ENCODE measurements around the gene VPS13D. TPM values are rescaled to one million over a fixed set of nuclear protein-coding genes. Genes with fewer than 3 reads are reported as not detected.

Gene VPS13D
- total RNA-seq, 1 experiment from 2014 or later: 36.5 TPM

DNA sequence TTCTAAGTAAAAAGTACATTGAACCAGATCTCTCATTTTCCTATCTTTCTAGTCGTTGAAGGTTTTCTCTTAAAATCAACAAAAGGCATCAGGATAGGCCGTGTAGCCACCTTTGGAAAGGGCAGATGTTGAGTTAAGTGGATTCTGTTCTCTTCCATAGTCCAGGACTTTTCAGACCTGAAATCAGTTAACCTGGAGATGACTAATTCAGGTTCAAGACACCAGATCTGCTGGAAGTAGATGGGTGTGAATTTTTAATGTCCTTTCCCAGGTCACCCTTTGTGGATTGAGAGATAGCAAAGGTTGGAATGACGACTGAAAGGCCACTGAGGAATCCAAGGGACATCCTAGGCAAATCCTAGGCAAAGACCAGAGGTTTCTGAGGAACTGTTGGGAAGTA, 215.4 kb downstream of the VPS13D start:
- H3K27ac Mint-ChIP-seq (ENCODE audit: low read depth, unreplicated experiment): no peak overlapping the region
- intact Hi-C loops (cut with micrococcal nuclease): no loop called here
- BruUV-seq (replicated peaks): no TSS peak
- TF ChIP-seq, protein P1, sequence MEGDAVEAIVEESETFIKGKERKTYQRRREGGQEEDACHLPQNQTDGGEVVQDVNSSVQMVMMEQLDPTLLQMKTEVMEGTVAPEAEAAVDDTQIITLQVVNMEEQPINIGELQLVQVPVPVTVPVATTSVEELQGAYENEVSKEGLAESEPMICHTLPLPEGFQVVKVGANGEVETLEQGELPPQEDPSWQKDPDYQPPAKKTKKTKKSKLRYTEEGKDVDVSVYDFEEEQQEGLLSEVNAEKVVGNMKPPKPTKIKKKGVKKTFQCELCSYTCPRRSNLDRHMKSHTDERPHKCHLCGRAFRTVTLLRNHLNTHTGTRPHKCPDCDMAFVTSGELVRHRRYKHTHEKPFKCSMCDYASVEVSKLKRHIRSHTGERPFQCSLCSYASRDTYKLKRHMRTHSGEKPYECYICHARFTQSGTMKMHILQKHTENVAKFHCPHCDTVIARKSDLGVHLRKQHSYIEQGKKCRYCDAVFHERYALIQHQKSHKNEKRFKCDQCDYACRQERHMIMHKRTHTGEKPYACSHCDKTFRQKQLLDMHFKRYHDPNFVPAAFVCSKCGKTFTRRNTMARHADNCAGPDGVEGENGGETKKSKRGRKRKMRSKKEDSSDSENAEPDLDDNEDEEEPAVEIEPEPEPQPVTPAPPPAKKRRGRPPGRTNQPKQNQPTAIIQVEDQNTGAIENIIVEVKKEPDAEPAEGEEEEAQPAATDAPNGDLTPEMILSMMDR (IDR thresholded peaks at IDR 0.05; ENCODE audit: unreplicated experiment): no peak
- DNase-seq (ENCODE audit: unreplicated experiment): no peak
- peaks cover 10% of the 10 kb centered on the region for H3K4me1 Mint-ChIP-seq (ENCODE audit: insufficient read depth, unreplicated experiment)
- POLR2A ChIA-PET: interaction anchor here (1.9 kb wide), 1 partner anchor 9 kb away, joined by 5 read pairs; no protein-coding TSS in a partner anchor
- H3K36me3 Mint-ChIP-seq (ENCODE audit: insufficient read depth, unreplicated experiment): peaks cover 12% of the 10 kb centered on the region
- no peaks in the 10 kb centered on the region for H3K27me3 Mint-ChIP-seq (ENCODE audit: insufficient read depth, unreplicated experiment)
- no peaks in the 10 kb centered on the region for H3K9me3 Mint-ChIP-seq (ENCODE audit: unreplicated experiment)
- H3K4me3 Mint-ChIP-seq (ENCODE audit: unreplicated experiment): no peak overlapping the region
- CTCF ChIA-PET: no interaction called here

DNA sequence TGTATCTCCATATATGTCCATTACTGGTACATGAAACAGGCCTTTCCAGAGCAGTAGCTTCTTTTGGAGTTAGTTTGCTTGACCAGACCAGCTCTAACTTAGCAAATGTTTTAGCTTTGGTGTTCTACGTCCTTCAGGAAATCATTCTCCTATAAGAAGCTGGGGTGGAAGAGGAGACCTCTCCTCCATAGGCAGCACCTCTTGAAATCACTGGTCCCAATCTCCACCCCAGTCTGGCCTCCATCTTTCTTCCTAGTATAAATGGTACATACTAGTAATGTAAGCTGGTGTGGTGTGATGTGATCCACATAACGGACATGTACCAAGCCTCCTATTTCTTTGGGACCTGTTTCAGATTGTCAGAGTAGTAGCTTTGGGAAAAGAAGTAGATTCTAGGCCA, 216.8 kb downstream of the VPS13D start:
- DNase-seq (ENCODE audit: unreplicated experiment): no peak
- H3K27ac Mint-ChIP-seq (ENCODE audit: low read depth, unreplicated experiment): no peak overlapping the region
- POLR2A ChIA-PET: interaction anchor here (1.9 kb wide), 1 partner anchor 8 kb away, joined by 5 read pairs; no protein-coding TSS in a partner anchor
- no peaks in the 10 kb centered on the region for H3K27me3 Mint-ChIP-seq (ENCODE audit: insufficient read depth, unreplicated experiment)
- BruUV-seq (replicated peaks): no TSS peak
- TF ChIP-seq, protein P1 (IDR thresholded peaks at IDR 0.05; ENCODE audit: unreplicated experiment): no peak
- peaks cover 17% of the 10 kb centered on the region for H3K36me3 Mint-ChIP-seq (ENCODE audit: insufficient read depth, unreplicated experiment)
- H3K4me1 Mint-ChIP-seq (ENCODE audit: insufficient read depth, unreplicated experiment): peaks cover 10% of the 10 kb centered on the region
- H3K9me3 Mint-ChIP-seq (ENCODE audit: unreplicated experiment): no peaks in the 10 kb centered on the region
- intact Hi-C loops (cut with micrococcal nuclease): no loop called here
- no peak overlapping the region for H3K4me3 Mint-ChIP-seq (ENCODE audit: unreplicated experiment)
- CTCF ChIA-PET: interaction anchor here (1.5 kb wide), 1 partner anchor 9 kb away, joined by 8 read pairs; no protein-coding TSS in a partner anchor

DNA sequence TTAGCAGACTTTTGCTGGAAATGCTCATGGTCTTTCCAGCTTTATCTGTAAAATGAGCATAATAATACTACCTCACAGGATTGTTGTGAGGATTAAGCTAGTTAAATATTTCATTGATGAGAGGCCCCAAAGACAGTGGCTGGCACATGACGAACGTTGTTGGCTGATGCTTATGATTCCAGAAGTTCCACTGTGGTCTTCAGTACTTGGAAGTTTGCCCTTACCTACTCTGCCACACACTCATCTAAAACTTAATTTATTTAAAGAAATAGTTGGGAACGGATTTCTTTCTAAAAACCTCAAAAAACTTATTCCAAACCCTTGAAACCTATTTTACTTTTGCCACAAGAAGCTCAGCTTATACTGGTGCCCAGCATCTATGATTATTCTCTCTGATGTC, 217.5 kb downstream of the VPS13D start:
- ChIA-PET POLR2A (interaction anchor here (3.3 kb wide), 1 partner anchor 10 kb away, joined by 16 read pairs; no protein-coding TSS in a partner anchor), CTCF (interaction anchor here (1.5 kb wide), 1 partner anchor 9 kb away, joined by 8 read pairs; no protein-coding TSS in a partner anchor)

DNA sequence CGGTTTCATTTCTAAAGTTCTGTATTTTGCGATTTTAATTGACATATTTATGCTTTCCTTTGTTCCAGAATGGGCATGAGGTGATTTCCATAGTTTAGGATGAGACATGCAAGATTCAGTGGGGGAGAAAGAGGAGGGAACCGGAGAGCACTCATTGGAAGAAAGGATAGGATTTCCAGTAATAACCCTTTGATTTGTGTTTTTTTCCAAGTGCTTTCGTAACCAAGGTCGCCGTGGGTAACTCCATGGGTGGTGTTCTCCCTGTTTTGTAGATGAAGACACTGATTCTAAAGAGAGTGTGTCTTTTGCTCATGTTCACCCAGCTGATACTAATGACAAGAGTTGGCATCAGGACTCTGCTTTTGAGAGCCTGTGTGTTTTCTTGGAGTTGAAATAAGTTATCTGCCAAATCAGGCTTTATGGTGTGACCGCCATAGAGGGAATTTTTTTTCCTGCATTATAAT, 218.1 kb downstream of the VPS13D start:
- H3K27ac Mint-ChIP-seq (ENCODE audit: low read depth, unreplicated experiment): no peak overlapping the region
- intact Hi-C loops (cut with micrococcal nuclease): no loop called here
- no peaks in the 10 kb centered on the region for H3K27me3 Mint-ChIP-seq (ENCODE audit: insufficient read depth, unreplicated experiment)
- peaks cover 21% of the 10 kb centered on the region for H3K36me3 Mint-ChIP-seq (ENCODE audit: insufficient read depth, unreplicated experiment)
- peaks cover 10% of the 10 kb centered on the region for H3K4me1 Mint-ChIP-seq (ENCODE audit: insufficient read depth, unreplicated experiment)
- TF ChIP-seq, protein P1 (IDR thresholded peaks at IDR 0.05; ENCODE audit: unreplicated experiment): no peak
- no peak for DNase-seq (ENCODE audit: unreplicated experiment)
- no peak overlapping the region for H3K4me3 Mint-ChIP-seq (ENCODE audit: unreplicated experiment)
- ChIA-PET CTCF (interaction anchor here (0.6 to 1.5 kb wide), 3 partner anchors 9 to 173 kb away, joined by 3 to 8 read pairs (median 4); no protein-coding TSS in a partner anchor), POLR2A (interaction anchor here (1.2 to 3.3 kb wide), 2 partner anchors 11 to 171 kb away, joined by 3 to 16 read pairs; no protein-coding TSS in a partner anchor)
- H3K9me3 Mint-ChIP-seq (ENCODE audit: unreplicated experiment): no peaks in the 10 kb centered on the region
- no TSS peak for BruUV-seq (replicated peaks)

More for the DNA sequence above, 217.5 kb downstream of the VPS13D start:
- H3K4me3 Mint-ChIP-seq (ENCODE audit: unreplicated experiment): no peak overlapping the region
- TF ChIP-seq, protein P1 (IDR thresholded peaks at IDR 0.05; ENCODE audit: unreplicated experiment): no peak
- no peaks in the 10 kb centered on the region for H3K9me3 Mint-ChIP-seq (ENCODE audit: unreplicated experiment)
- DNase-seq (ENCODE audit: unreplicated experiment): no peak
- H3K27me3 Mint-ChIP-seq (ENCODE audit: insufficient read depth, unreplicated experiment): no peaks in the 10 kb centered on the region
- H3K36me3 Mint-ChIP-seq (ENCODE audit: insufficient read depth, unreplicated experiment): peaks cover 17% of the 10 kb centered on the region
- no TSS peak for BruUV-seq (replicated peaks)
- H3K4me1 Mint-ChIP-seq (ENCODE audit: insufficient read depth, unreplicated experiment): peaks cover 10% of the 10 kb centered on the region
- no peak overlapping the region for H3K27ac Mint-ChIP-seq (ENCODE audit: low read depth, unreplicated experiment)
- intact Hi-C loops (cut with micrococcal nuclease): no loop called here

Data from MCF 10A (cell line).